K562 (cell line): ENCODE measurements around the gene GLI3. TPM values are rescaled to one million over a fixed set of nuclear protein-coding genes. Genes with fewer than 3 reads are reported as not detected.

Source experiments
- ATAC-seq: fragments of 200-7000 bp; cut with Tn5 transposase; 3 replicates; pipeline ENCODE4 v1.9.1; 2020; ENCODE audit warnings: moderate library complexity
- BruUV-seq: library from RNA; stranded (reverse); fragments of 400-500 nt; replicated peaks from 2 replicates; lab custom pipeline; 2021; lab: Mats Ljungman, UMichigan
- CTCF ChIA-PET: fragments of 300-600 bp; formaldehyde crosslinking; extraction: SDS; loops from one replicate; lab custom pipeline; 2021; ENCODE audit warnings: low intra/inter-chr PET ratio; lab: Yijun Ruan, JAX
- POLR2A ChIA-PET: fragments of 300-600, 350-650 bp; sonication (Branson Sonifier 250); formaldehyde crosslinking; extraction: SDS; loops from one replicate; lab custom pipeline; 2021; ENCODE audit warnings: antibody characterized with exemption, inconsistent platforms; lab: Yijun Ruan, JAX
- DNase-seq, 4 experiments: peaks; one replicate each; pipeline versions ENCODE4 v3.0.0 to v3.0.0-alpha.2; 2011 to 2018; ENCODE audit warnings: low spot score in 3 of 4, mixed read lengths in 3 of 4; ENCODE audit errors: extremely low read depth in 1 of 4
- FAIRE-seq: peaks from 2 replicates; lab custom pipeline; 2011; peaks lifted over from hg19 to GRCh38; lab: Jason Lieb, UNC
- H2AFZ ChIP-seq: 2 replicates; pipeline ENCODE4 v1.6.0; 2011; ENCODE audit warnings: low read depth, low read length, control low read depth, inconsistent platforms
- H3K27ac ChIP-seq: fragments of 200-600 bp; 3 replicates; pipeline ENCODE4 v1.8.0; 2011; ENCODE audit warnings: low read depth, mild to moderate bottlenecking, control low read depth, inconsistent platforms, low read length, moderate library complexity, mixed read lengths; ENCODE audit errors: extremely low read depth
- H3K27me3 ChIP-seq, 2 experiments: fragments of 300-600 bp in 1 of 2; 2 replicates in 1 of 2; 3 replicates in 1 of 2; pipeline versions ENCODE4 v1.6.0 to v1.8.0; 2011; ENCODE audit warnings: inconsistent platforms in 2 of 2, low read length in 2 of 2, mild to moderate bottlenecking in 1 of 2, mixed read lengths in 1 of 2, moderate library complexity in 1 of 2; ENCODE audit not compliant: control insufficient read depth in 2 of 2, insufficient read depth in 2 of 2
- H3K36me3 ChIP-seq: fragments of 300-600 bp; 3 replicates; pipeline ENCODE4 v1.8.0; 2011; ENCODE audit warnings: mild to moderate bottlenecking, low read length, inconsistent platforms; ENCODE audit not compliant: control insufficient read depth, insufficient read depth
- H3K4me1 ChIP-seq, 2 experiments: fragments of 200-600 bp in 1 of 2; replicated peaks in 1 of 2; 2 replicates in 1 of 2; 3 replicates in 1 of 2; pipeline versions ENCODE4 v1.5.1 to v1.8.0; 2011; ENCODE audit warnings: inconsistent platforms in 2 of 2, low read length in 2 of 2, mild to moderate bottlenecking in 1 of 2, mixed read lengths in 1 of 2, moderate library complexity in 1 of 2; ENCODE audit not compliant: control insufficient read depth in 2 of 2, insufficient read depth in 2 of 2
- H3K4me2 ChIP-seq: 2 replicates; pipeline ENCODE4 v1.6.1; 2011; ENCODE audit warnings: low read length, control low read depth, inconsistent platforms, mixed read lengths; ENCODE audit not compliant: insufficient read depth
- H3K4me3 ChIP-seq: fragments of 200-600 bp; sonication (generic), shearing (Covaris generic); 2 replicates; pipeline ENCODE4 v1.5.1; 2016; ENCODE audit warnings: control low read depth, inconsistent platforms
- H3K79me2 ChIP-seq: fragments of 200-600 bp; 3 replicates; pipeline ENCODE4 v1.8.0; 2011; ENCODE audit warnings: low read length, inconsistent platforms; ENCODE audit not compliant: control insufficient read depth, insufficient read depth
- H3K9ac ChIP-seq, 2 experiments: 2 replicates each; pipeline versions ENCODE4 v1.6.0 to v1.6.1; 2011; ENCODE audit warnings: low read depth in 2 of 2, low read length in 2 of 2, control low read depth in 1 of 2, inconsistent platforms in 1 of 2, mild to moderate bottlenecking in 1 of 2, mixed read lengths in 1 of 2; ENCODE audit not compliant: insufficient read depth in 1 of 2
- H3K9me1 ChIP-seq: one replicate; pipeline ENCODE4 v1.6.0; 2011; ENCODE audit warnings: inconsistent platforms, mild to moderate bottlenecking, low read length, moderate library complexity; ENCODE audit not compliant: control insufficient read depth, insufficient read depth
- H3K9me3 ChIP-seq: replicated peaks from 2 replicates; pipeline ENCODE4 v1.5.1; 2011; ENCODE audit warnings: low read depth, low read length, inconsistent platforms; ENCODE audit not compliant: control insufficient read depth, insufficient read depth
- H4K20me1 ChIP-seq: replicated peaks from 2 replicates; pipeline ENCODE4 v1.6.1; 2011; ENCODE audit warnings: low read length, inconsistent platforms, mixed read lengths; ENCODE audit not compliant: control insufficient read depth, insufficient read depth
- CEBPB ChIP-seq: fragments of 450-650 bp; IDR thresholded peaks from 2 replicates; pipeline ENCODE4 v1.6.1; 2016; ENCODE audit warnings: missing genetic modification characterization, missing compliant biosample characterization
- DDX20 ChIP-seq: fragments of 450-650 bp; IDR thresholded peaks from 2 replicates; pipeline ENCODE4 v1.6.1; 2016; ENCODE audit warnings: missing genetic modification characterization, low read depth, mild to moderate bottlenecking, missing compliant biosample characterization, moderate library complexity
- GTF2E2 ChIP-seq: fragments of 200-800 bp; sonication (Bioruptor generic); IDR thresholded peaks from 2 replicates; pipeline ENCODE4 v1.6.1; 2016; ENCODE audit warnings: missing genetic modification characterization, missing compliant biosample characterization
- HIVEP1 ChIP-seq: fragments of 250-450 bp; sonication (Bioruptor Pico); IDR thresholded peaks from 2 replicates; pipeline ENCODE4 v1.4.0; 2020; ENCODE audit warnings: mild to moderate bottlenecking
- HNRNPH1 ChIP-seq: fragments of 200-400 bp; formaldehyde crosslinking; optimal IDR thresholded peaks from 2 replicates; pipeline ENCODE3; 2017; ENCODE audit warnings: low read depth, mild to moderate bottlenecking, low read length, moderate library complexity
- HNRNPLL ChIP-seq: fragments of 200-400 bp; formaldehyde crosslinking; IDR thresholded peaks from 2 replicates; pipeline ENCODE4 v1.6.1; 2017; ENCODE audit warnings: low read length, low read depth, mild to moderate bottlenecking; ENCODE audit not compliant: poor library complexity, severe bottlenecking
- NELFE ChIP-seq: IDR thresholded peaks from 2 replicates; pipeline ENCODE4 v1.6.1; 2011; ENCODE audit warnings: mild to moderate bottlenecking; ENCODE audit not compliant: insufficient read depth, insufficient read length
- NONO ChIP-seq, 2 experiments: fragments of 200-400 bp in 1 of 2; fragments of 450-650 bp in 1 of 2; formaldehyde crosslinking in 1 of 2; IDR thresholded peaks; 2 replicates each; pipeline ENCODE4 v1.6.1; 2017; ENCODE audit warnings: low read depth in 2 of 2, mild to moderate bottlenecking in 2 of 2, moderate library complexity in 2 of 2, low read length in 1 of 2
- SAFB ChIP-seq: fragments of 200-400 bp; formaldehyde crosslinking; IDR thresholded peaks from 2 replicates; pipeline ENCODE4 v1.6.1; 2017; ENCODE audit warnings: low read depth, low read length, borderline replicate concordance
- SMARCE1 ChIP-seq: fragments of 450-650 bp; IDR thresholded peaks from 2 replicates; pipeline ENCODE4 v1.7.1; 2016; ENCODE audit warnings: mild to moderate bottlenecking
- SNIP1 ChIP-seq: fragments of 450-650 bp; IDR thresholded peaks from 2 replicates; pipeline ENCODE4 v1.7.1; 2017; ENCODE audit warnings: low read depth, mild to moderate bottlenecking
- SP1 ChIP-seq: sonication (generic); formaldehyde crosslinking; IDR thresholded peaks from 2 replicates; pipeline ENCODE4 v1.8.1; 2022; ENCODE audit warnings: mild to moderate bottlenecking, missing genetic modification reagents
- TRIM24 ChIP-seq, 2 experiments: fragments of 450-650 bp; IDR thresholded peaks; 2 replicates each; pipeline ENCODE4 v1.6.1; 2016
- ZFP1 ChIP-seq: fragments of 450-650 bp; formaldehyde crosslinking; IDR thresholded peaks from 2 replicates; pipeline ENCODE4 v1.4.0; 2020; ENCODE audit warnings: mild to moderate bottlenecking, mixed read lengths
- ZNF174 ChIP-seq: fragments of 250-450 bp; sonication (Bioruptor Pico); IDR thresholded peaks from 2 replicates; pipeline ENCODE4 v1.4.0; 2020; ENCODE audit warnings: mild to moderate bottlenecking
- ZNF324 ChIP-seq: fragments of 250-450 bp; sonication (Bioruptor Pico); IDR thresholded peaks from 2 replicates; pipeline ENCODE4 v1.4.0; 2020; ENCODE audit warnings: mild to moderate bottlenecking
- ZNF584 ChIP-seq: fragments of 200-800 bp; sonication (Bioruptor generic); IDR thresholded peaks from 2 replicates; pipeline ENCODE4 v1.6.1; 2016; ENCODE audit warnings: low read depth, mild to moderate bottlenecking, missing genetic modification characterization, missing compliant biosample characterization
- ZNF79 ChIP-seq: fragments of 250-450 bp; sonication (Bioruptor Pico); IDR thresholded peaks from 2 replicates; pipeline ENCODE4 v1.4.0; 2020; ENCODE audit warnings: low read depth, mild to moderate bottlenecking, moderate library complexity
- ZSCAN32 ChIP-seq: fragments of 450-650 bp; formaldehyde crosslinking; IDR thresholded peaks from 2 replicates; pipeline ENCODE4 v1.4.0; 2020; ENCODE audit warnings: mild to moderate bottlenecking, moderate library complexity
- WGBS: fragments of 100-300 bp; shearing (Covaris generic); methylation state at CpG from one replicate; pipeline ENCODE4 v1.1.6; 2016; ENCODE audit warnings: low coverage, mixed read lengths; ENCODE audit not compliant: insufficient coverage; ENCODE audit errors: missing lambda C conversion rate; 5-methylcytosine and 5-hydroxymethylcytosine counted together
- in situ Hi-C: fragments of 300-500 bp; cut with MboI; formaldehyde crosslinking; loops from 4 replicates; pipeline ENCODE4 v1.15.0; 2018; ENCODE audit warnings: inconsistent platforms, mixed read lengths
- intact Hi-C: fragments of 100-400 bp; cut with micrococcal nuclease; formaldehyde crosslinking; loops from 2 replicates; pipeline ENCODE4 v1.14.2; 2022
- polyA plus RNA-seq, 8 experiments: library from polyadenylated mRNA; depleted of rRNA in 4 of 8; stranded (reverse) in 5 of 8; unstranded in 3 of 8; fragments of >200 nt; fragmentation: Nextera tagmentation in 2 of 8; fragmentation: Illumina TruSeq in 1 of 8; extraction: Ambion mirVana in 2 of 8; extraction: Trizol in 1 of 8; gene quantifications; 2 replicates each; pipeline versions ENCODE4 v1.2.1 to v1.2.3, GENCODE V29; 2011 to 2014; ENCODE audit warnings: inconsistent platforms in 1 of 8, missing spikeins in 1 of 8
- total RNA-seq, 7 experiments: library from RNA; depleted of rRNA in 6 of 7; stranded (reverse); fragments of >200 nt in 6 of 7; fragmentation: Illumina TruSeq in 2 of 7; extraction: Trizol in 2 of 7; gene quantifications; 2 replicates each; pipeline versions ENCODE4 v1.2.1 to v1.2.3, GENCODE V29; 2011 to 2021; ENCODE audit warnings: low replicate concordance in 1 of 7

The GLI3 gene
- total and polyA plus RNA-seq, 9 of the 15 experiments (the other 6 are each of a cell fraction or from before 2014, with no cell fraction given), result 0.01 to 0.18 (median 0.07) TPM; not detected in 6

DNA sequence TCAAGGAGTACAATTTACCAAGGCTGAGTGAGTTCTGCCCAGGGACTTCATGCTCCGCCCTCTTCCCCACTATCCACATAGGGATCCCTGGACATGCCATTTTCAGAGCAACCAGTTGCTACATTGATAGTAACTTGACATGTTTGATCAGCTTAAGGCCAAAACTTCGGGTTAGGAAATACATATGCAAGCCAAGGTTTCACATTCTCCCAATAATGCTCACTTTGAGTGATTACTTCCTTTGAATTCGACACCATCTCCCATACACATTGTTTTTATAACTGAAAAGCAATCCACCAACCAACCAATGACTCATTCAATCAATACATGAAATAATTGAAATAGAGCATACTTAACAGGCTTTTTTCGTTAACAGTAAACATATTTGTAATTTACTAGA is 137.9 kb downstream of the GLI3 start:
- H3K9me1 ChIP-seq, result no peaks in the 10 kb centered on the region
- H3K36me3 ChIP-seq, result no peaks in the 10 kb centered on the region
- ATAC-seq, result no peak
- no peak overlapping the region for H3K9ac ChIP-seq
- no peak overlapping the region for H2AFZ ChIP-seq
- no peak overlapping the region for H3K4me2 ChIP-seq
- 0% methylated on average over 4 of the region's 4 CpGs for WGBS
- DNase-seq, result no peak
- H4K20me1 ChIP-seq, result 0 out of 2 replicates have a peak, but pooled peaks cover 3% of the 10 kb centered on the region
- no peaks in the 10 kb centered on the region for H3K4me1 ChIP-seq
- BruUV-seq, result no TSS peak
- intact Hi-C loops, result no loop called here
- in situ Hi-C loops, result no loop called here
- FAIRE-seq, result no peak
- H3K79me2 ChIP-seq, result no peaks in the 10 kb centered on the region
- POLR2A ChIA-PET, result no interaction called here
- TF ChIP-seq SAFB, result no peak
- no peak for TF ChIP-seq NONO (IDR thresholded peaks at IDR 0.05; ENCODE audit: low read depth in 2 of 2, low read length in 1 of 2)
- no peak for TF ChIP-seq ZNF324 (CRISPR knock-in tag)
- TF ChIP-seq HIVEP1, result no peak
- TF ChIP-seq CEBPB (tag), result no peak
- TF ChIP-seq TRIM24 (IDR thresholded peaks at IDR 0.05), result no peak
- TF ChIP-seq SNIP1, result no peak
- TF ChIP-seq ZSCAN32 (CRISPR knock-in tag), result no peak
- TF ChIP-seq HNRNPH1, result no peak
- TF ChIP-seq ZNF79 (CRISPR knock-in tag), result no peak
- no peak for TF ChIP-seq HNRNPLL
- no peak for TF ChIP-seq ZNF584
- no peak for TF ChIP-seq DDX20 (tag)
- TF ChIP-seq ZNF174 (CRISPR knock-in tag), result no peak
- no peak for TF ChIP-seq GTF2E2
- no peak for TF ChIP-seq ZFP1
- no peak for TF ChIP-seq SP1 (CRISPR knock-in tag)
- TF ChIP-seq NELFE, result no peak
- no peak for TF ChIP-seq SMARCE1
- TF ChIP-seq, all 486 proteins: peak for 0
- Histone ChIP-seq H3K27ac (no peak overlapping the region), H3K4me3 (no peak overlapping the region), H3K9me3 (no peaks in the 10 kb centered on the region), H3K27me3 (peaks cover 0 to 5% of the 10 kb centered on the region in 2 experiments; a peak in 1 of 5 replicates)
- CTCF ChIA-PET, result no interaction called here
